Measurements from ENCODE around the gene BAIAP2L2.
"Not testable (repeated sequence)": the region's sequence is repeated elsewhere in the genome, so short reads cannot be mapped to it uniquely, and the experiment has no call there.

DNA sequence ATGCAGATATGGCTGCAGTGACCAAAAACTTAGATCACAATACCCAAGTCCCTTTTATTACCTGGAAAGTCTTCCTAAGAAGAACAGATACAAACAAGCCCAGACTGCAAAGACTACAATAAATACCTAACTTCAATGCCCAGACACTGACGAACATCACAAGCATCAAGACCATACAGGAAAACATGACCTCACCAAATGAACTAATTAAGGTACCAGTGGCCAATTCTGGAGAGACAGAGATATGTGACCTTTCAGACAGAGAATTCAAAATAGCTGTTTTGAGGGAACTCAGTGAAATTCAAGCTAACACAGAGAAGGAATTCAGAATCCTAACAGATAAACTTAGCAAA, 44.1 kb upstream of the BAIAP2L2 start:
- TF ChIP-seq POLR2A (IDR thresholded peaks at IDR 0.05; ENCODE audit: low read depth, low read length); RAD21 (IDR thresholded peaks at IDR 0.05; ENCODE audit: low read length); MAFK (IDR thresholded peaks at IDR 0.05; ENCODE audit: low read depth, low read length); NFE2L2 (IDR thresholded peaks at IDR 0.05; ENCODE audit: low read depth, low read length): not testable (repeated sequence)
- TF ChIP-seq, protein P1, sequence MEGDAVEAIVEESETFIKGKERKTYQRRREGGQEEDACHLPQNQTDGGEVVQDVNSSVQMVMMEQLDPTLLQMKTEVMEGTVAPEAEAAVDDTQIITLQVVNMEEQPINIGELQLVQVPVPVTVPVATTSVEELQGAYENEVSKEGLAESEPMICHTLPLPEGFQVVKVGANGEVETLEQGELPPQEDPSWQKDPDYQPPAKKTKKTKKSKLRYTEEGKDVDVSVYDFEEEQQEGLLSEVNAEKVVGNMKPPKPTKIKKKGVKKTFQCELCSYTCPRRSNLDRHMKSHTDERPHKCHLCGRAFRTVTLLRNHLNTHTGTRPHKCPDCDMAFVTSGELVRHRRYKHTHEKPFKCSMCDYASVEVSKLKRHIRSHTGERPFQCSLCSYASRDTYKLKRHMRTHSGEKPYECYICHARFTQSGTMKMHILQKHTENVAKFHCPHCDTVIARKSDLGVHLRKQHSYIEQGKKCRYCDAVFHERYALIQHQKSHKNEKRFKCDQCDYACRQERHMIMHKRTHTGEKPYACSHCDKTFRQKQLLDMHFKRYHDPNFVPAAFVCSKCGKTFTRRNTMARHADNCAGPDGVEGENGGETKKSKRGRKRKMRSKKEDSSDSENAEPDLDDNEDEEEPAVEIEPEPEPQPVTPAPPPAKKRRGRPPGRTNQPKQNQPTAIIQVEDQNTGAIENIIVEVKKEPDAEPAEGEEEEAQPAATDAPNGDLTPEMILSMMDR (conservative IDR thresholded peaks at IDR 0.05; ENCODE audit: low read depth, low read length): not testable (repeated sequence)
- TF ChIP-seq, protein P2, sequence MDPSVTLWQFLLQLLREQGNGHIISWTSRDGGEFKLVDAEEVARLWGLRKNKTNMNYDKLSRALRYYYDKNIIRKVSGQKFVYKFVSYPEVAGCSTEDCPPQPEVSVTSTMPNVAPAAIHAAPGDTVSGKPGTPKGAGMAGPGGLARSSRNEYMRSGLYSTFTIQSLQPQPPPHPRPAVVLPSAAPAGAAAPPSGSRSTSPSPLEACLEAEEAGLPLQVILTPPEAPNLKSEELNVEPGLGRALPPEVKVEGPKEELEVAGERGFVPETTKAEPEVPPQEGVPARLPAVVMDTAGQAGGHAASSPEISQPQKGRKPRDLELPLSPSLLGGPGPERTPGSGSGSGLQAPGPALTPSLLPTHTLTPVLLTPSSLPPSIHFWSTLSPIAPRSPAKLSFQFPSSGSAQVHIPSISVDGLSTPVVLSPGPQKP (IDR thresholded peaks at IDR 0.05; ENCODE audit: borderline replicate concordance, low read depth, low read length): not testable (repeated sequence)

All from IMR-90 (cell line).